ENCODE results near the gene DAGLA.

- TF ChIP-seq POLR2AphosphoS5 (IDR thresholded peaks at IDR 0.05; ENCODE audit: borderline replicate concordance, low read depth, low read length), result no peak
- no peak for TF ChIP-seq EZH2 (IDR thresholded peaks at IDR 0.05)
- no peak for TF ChIP-seq FOXP2 (optimal IDR thresholded peaks at IDR 0.05; ENCODE audit: control extremely low read depth, extremely low read length, insufficient read depth)
These were observed 33.3 kb downstream of the DAGLA start for GRCh38 chr11:61713464-61713863.

Data from SK-N-MC (cell line).